C4-2B (cell line): ENCODE results near the gene MYOT.

Source experiments
- ZFX ChIP-seq: fragments of 450-650 bp; IDR thresholded peaks from 2 replicates; pipeline ENCODE4 v1.6.1; 2017
- TF ChIP-seq, protein P1 (sequence below): fragments of 450-650 bp; conservative IDR thresholded peaks from 2 replicates; pipeline ENCODE4 v1.5.1; 2017; ENCODE audit warnings: mild to moderate bottlenecking

DNA sequence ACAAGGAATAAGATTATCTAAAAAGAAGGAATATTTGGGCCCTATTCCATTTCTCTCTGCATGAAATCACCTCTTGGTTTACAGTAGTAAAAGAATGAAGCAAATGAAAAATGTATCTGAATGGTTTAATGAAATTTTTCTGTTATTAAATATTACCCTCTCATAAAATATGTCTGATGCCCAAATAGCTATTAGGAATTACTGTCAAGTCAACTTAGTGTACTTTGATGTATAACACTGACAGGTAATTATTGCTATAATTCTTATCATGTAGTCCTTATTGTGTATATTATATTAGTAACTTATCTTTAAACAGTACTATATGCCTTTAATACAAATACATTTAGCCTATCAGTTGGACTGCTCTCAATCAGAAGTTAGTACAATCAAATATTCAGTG, 8.4 kb downstream of the MYOT start:
- TF ChIP-seq, protein P1, sequence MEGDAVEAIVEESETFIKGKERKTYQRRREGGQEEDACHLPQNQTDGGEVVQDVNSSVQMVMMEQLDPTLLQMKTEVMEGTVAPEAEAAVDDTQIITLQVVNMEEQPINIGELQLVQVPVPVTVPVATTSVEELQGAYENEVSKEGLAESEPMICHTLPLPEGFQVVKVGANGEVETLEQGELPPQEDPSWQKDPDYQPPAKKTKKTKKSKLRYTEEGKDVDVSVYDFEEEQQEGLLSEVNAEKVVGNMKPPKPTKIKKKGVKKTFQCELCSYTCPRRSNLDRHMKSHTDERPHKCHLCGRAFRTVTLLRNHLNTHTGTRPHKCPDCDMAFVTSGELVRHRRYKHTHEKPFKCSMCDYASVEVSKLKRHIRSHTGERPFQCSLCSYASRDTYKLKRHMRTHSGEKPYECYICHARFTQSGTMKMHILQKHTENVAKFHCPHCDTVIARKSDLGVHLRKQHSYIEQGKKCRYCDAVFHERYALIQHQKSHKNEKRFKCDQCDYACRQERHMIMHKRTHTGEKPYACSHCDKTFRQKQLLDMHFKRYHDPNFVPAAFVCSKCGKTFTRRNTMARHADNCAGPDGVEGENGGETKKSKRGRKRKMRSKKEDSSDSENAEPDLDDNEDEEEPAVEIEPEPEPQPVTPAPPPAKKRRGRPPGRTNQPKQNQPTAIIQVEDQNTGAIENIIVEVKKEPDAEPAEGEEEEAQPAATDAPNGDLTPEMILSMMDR: no peak
- no peak for TF ChIP-seq ZFX
